ENCODE data around the gene ROR2. TPM values are rescaled to one million over a fixed set of nuclear protein-coding genes. Genes with fewer than 3 reads are reported as not detected.

Gene ROR2
- total RNA-seq, 1 experiment from 2014 or later = 2.7 TPM

DNA sequence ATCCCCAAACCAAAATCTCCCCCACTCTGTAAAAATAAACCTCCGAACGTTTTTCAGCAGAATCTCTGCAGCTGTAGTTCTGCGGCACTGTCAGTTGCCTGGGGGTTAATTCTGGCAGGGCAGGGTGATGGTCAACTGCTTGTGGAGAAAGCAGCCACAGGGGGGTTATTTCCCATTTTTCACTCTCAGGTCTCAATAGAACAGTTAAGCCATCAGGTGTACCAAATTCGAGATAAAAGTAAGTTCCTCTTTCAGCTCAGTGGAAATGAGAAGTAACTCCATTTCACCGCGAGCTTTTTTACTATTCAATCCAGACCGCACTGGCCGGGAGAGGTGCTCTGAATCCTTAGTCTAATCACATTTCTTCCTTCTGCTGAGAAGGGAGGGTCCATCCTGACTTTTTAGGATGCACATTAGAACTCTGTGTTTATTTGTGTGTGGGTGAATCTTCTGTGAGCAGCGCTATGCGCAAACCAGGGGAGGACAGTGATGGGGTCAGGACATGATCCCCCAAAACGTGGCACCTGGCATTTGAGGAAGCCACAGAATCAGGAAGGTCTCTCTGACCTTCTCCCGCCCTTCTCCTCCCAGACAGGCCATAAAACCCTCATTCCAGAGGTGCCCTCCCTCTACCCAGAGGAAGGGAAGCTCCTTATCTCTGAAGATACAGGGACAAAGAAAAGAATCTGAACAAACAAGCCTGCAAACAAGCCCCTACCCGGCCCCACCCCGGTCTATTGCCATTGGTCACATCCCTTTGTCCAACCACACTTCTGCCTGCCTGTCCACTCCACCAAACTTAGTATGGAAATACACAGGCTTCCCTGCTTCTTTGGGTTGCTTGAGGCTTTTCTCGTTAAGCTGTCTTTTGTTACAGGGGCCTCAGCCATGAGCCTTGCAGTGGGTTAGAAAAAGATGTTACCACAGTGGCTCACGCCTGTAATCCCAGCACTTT is 229.0 kb downstream of the ROR2 start:
- H3K79me2 ChIP-seq (ENCODE audit: insufficient read depth, low read length) = no peaks in the 10 kb centered on the region
- H2BK5ac ChIP-seq (ENCODE audit: insufficient read length, low read length) = no peak overlapping the region
- no peak overlapping the region for H2BK12ac ChIP-seq (ENCODE audit: insufficient read length, low read depth, low read length)
- H3K23me2 ChIP-seq (ENCODE audit: insufficient read length, low read depth, low read length, poor library complexity, severe bottlenecking) = no peaks in the 10 kb centered on the region
- peaks cover 3 to 12% of the 10 kb centered on the region in 2 experiments; a peak in 2 of 4 replicates for H3K4me1 Mint-ChIP-seq
- H3K56ac ChIP-seq (ENCODE audit: insufficient read length, low read depth, low read length) = no peak overlapping the region
- H4K20me1 ChIP-seq (ENCODE audit: control insufficient read depth, insufficient read depth, insufficient read length) = no peaks in the 10 kb centered on the region
- no peak overlapping the region for H2BK120ac ChIP-seq (ENCODE audit: low read depth, low read length, poor library complexity, severe bottlenecking)
- H4K91ac ChIP-seq (ENCODE audit: insufficient read length, low read depth, low read length) = no peak overlapping the region
- H2AFZ ChIP-seq (ENCODE audit: low read length) = no peak overlapping the region
- H4K8ac ChIP-seq (replicated peaks; ENCODE audit: insufficient read length, low read depth, low read length) = no peak overlapping the region
- peaks cover 0 to 6% (median 4%) of the 10 kb centered on the region in 3 experiments; a peak in 1 of 7 replicates for H3K36me3 Mint-ChIP-seq (ENCODE audit: insufficient read depth in 1 of 3, low read depth in 3 of 3)
- H3K4me2 ChIP-seq (ENCODE audit: insufficient read depth, insufficient read length, low read length) = no peak overlapping the region
- no peak overlapping the region for H2BK15ac ChIP-seq (ENCODE audit: low read depth, low read length)
- H3K79me1 ChIP-seq (ENCODE audit: insufficient read depth, low read depth, low read length, poor library complexity, severe bottlenecking) = no peaks in the 10 kb centered on the region
- peaks cover 5 to 7% of the 10 kb centered on the region in 2 experiments; a peak in 4 of 5 replicates for H3K9me3 Mint-ChIP-seq
- H2AK5ac ChIP-seq (ENCODE audit: insufficient read length, low read length) = no peak overlapping the region
- TF ChIP-seq, protein P1, sequence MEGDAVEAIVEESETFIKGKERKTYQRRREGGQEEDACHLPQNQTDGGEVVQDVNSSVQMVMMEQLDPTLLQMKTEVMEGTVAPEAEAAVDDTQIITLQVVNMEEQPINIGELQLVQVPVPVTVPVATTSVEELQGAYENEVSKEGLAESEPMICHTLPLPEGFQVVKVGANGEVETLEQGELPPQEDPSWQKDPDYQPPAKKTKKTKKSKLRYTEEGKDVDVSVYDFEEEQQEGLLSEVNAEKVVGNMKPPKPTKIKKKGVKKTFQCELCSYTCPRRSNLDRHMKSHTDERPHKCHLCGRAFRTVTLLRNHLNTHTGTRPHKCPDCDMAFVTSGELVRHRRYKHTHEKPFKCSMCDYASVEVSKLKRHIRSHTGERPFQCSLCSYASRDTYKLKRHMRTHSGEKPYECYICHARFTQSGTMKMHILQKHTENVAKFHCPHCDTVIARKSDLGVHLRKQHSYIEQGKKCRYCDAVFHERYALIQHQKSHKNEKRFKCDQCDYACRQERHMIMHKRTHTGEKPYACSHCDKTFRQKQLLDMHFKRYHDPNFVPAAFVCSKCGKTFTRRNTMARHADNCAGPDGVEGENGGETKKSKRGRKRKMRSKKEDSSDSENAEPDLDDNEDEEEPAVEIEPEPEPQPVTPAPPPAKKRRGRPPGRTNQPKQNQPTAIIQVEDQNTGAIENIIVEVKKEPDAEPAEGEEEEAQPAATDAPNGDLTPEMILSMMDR (conservative IDR thresholded peaks at IDR 0.05) = no peak
- no peaks in the 10 kb centered on the region for H3K9me3 ChIP-seq (ENCODE audit: control insufficient read depth, low read depth, low read length)
- no peaks in the 10 kb centered on the region for H3K4me1 ChIP-seq (ENCODE audit: insufficient read depth, low read length)
- H3K27ac ChIP-seq (ENCODE audit: insufficient read length, low read depth, low read length) = no peak overlapping the region
- no CpG with 5 or more reads among the region's 16 CpGs for WGBS (ENCODE audit: extremely low coverage, insufficient read length, low lambda C conversion rate)
- no peak for DNase-seq
- H3K4ac ChIP-seq (ENCODE audit: low read depth, low read length) = no peak overlapping the region
- H3K4me3 Mint-ChIP-seq = no peak overlapping the region
- H3K14ac ChIP-seq (ENCODE audit: insufficient read depth, low read length) = no peak overlapping the region
- no peak overlapping the region for H2BK20ac ChIP-seq (ENCODE audit: low read depth, low read length, poor library complexity, severe bottlenecking)
- no peaks in the 10 kb centered on the region for H3K27me3 ChIP-seq (ENCODE audit: insufficient read depth, low read length)
- H3K18ac ChIP-seq (ENCODE audit: insufficient read length, low read depth, low read length) = no peak overlapping the region
- H3T11ph ChIP-seq (ENCODE audit: low read length) = no peak overlapping the region
- no peak overlapping the region for H4K5ac ChIP-seq (ENCODE audit: insufficient read length, low read depth, low read length)
- H3K27ac Mint-ChIP-seq = no peak overlapping the region
- no peak overlapping the region for H3K9ac ChIP-seq (ENCODE audit: extremely low read depth, insufficient read length, low read length)
- peaks cover 13% of the 10 kb centered on the region for H3K27me3 Mint-ChIP-seq (ENCODE audit: low read depth)
- no peak overlapping the region for H3K23ac ChIP-seq (ENCODE audit: insufficient read length, low read depth, low read length)
